ENCODE measurements around the gene CYTH2. TPM values are rescaled to one million over a fixed set of nuclear protein-coding genes. Genes with fewer than 3 reads are reported as not detected.

The CYTH2 gene
- total RNA-seq, 1 donor from 2014 or later, result 248 TPM

GRCh38 chr19:48456864-48457263 lies 12.3 kb upstream of the CYTH2 start:
- no peaks in the 10 kb centered on the region for H3K4me1 Mint-ChIP-seq (ENCODE audit: low read depth)
- DNase-seq (ENCODE audit: low spot score, unreplicated experiment), result no peak
- no peak for TF ChIP-seq CTCF (IDR thresholded peaks at IDR 0.05; ENCODE audit: unreplicated experiment)

GRCh38 chr19:48458016-48458415 lies 11.2 kb upstream of the CYTH2 start:
- Mint-ChIP-seq H3K27me3 (no peaks in the 10 kb centered on the region), H3K36me3 (ENCODE audit: insufficient read depth) (peaks cover 9% of the 10 kb centered on the region), H3K9me3 (ENCODE audit: low read depth) (no peaks in the 10 kb centered on the region), H3K27ac (no peak overlapping the region), H3K4me1 (ENCODE audit: low read depth) (no peaks in the 10 kb centered on the region), H3K4me3 (ENCODE audit: low read depth) (no peak overlapping the region)
- no peak for TF ChIP-seq CTCF (IDR thresholded peaks at IDR 0.05; ENCODE audit: unreplicated experiment)
- DNase-seq (ENCODE audit: low spot score, unreplicated experiment), result no peak

More at GRCh38 chr19:48456864-48457263, 12.3 kb upstream of the CYTH2 start:
- peaks cover 9% of the 10 kb centered on the region for H3K36me3 Mint-ChIP-seq (ENCODE audit: insufficient read depth)
- H3K9me3 Mint-ChIP-seq (ENCODE audit: low read depth), result no peaks in the 10 kb centered on the region
- H3K27me3 Mint-ChIP-seq, result no peaks in the 10 kb centered on the region
- no peak overlapping the region for H3K4me3 Mint-ChIP-seq (ENCODE audit: low read depth)
- H3K27ac Mint-ChIP-seq, result no peak overlapping the region

- H3K27ac Mint-ChIP-seq, result no peak overlapping the region
- no peaks in the 10 kb centered on the region for H3K4me1 Mint-ChIP-seq (ENCODE audit: low read depth)
- peaks cover 6% of the 10 kb centered on the region for H3K36me3 Mint-ChIP-seq (ENCODE audit: insufficient read depth)
- no peak for TF ChIP-seq CTCF (IDR thresholded peaks at IDR 0.05; ENCODE audit: unreplicated experiment)
- no peaks in the 10 kb centered on the region for H3K27me3 Mint-ChIP-seq
- H3K9me3 Mint-ChIP-seq (ENCODE audit: low read depth), result no peaks in the 10 kb centered on the region
- DNase-seq (ENCODE audit: low spot score, unreplicated experiment), result no peak
- no peak overlapping the region for H3K4me3 Mint-ChIP-seq (ENCODE audit: low read depth)
Observed at GRCh38 chr19:48461651-48461981, 7.6 kb upstream of the CYTH2 start.

- no peaks in the 10 kb centered on the region for H3K9me3 Mint-ChIP-seq (ENCODE audit: low read depth)
- H3K4me3 Mint-ChIP-seq (ENCODE audit: low read depth), result no peak overlapping the region
- H3K36me3 Mint-ChIP-seq (ENCODE audit: insufficient read depth), result peaks cover 6% of the 10 kb centered on the region
- TF ChIP-seq CTCF (IDR thresholded peaks at IDR 0.05; ENCODE audit: unreplicated experiment), result no peak
- no peaks in the 10 kb centered on the region for H3K27me3 Mint-ChIP-seq
- DNase-seq (ENCODE audit: low spot score, unreplicated experiment), result no peak
- H3K27ac Mint-ChIP-seq, result no peak overlapping the region
- no peaks in the 10 kb centered on the region for H3K4me1 Mint-ChIP-seq (ENCODE audit: low read depth)
Observed at GRCh38 chr19:48461982-48462655, 7.0 kb upstream of the CYTH2 start.

GRCh38 chr19:48465215-48465614 lies 4.0 kb upstream of the CYTH2 start:
- no peak for DNase-seq (ENCODE audit: low spot score, unreplicated experiment)
- H3K27ac Mint-ChIP-seq, result no peak overlapping the region
- H3K27me3 Mint-ChIP-seq, result no peaks in the 10 kb centered on the region
- H3K36me3 Mint-ChIP-seq (ENCODE audit: insufficient read depth), result peaks cover 1% of the 10 kb centered on the region
- no peak overlapping the region for H3K4me3 Mint-ChIP-seq (ENCODE audit: low read depth)
- no peak for TF ChIP-seq CTCF (IDR thresholded peaks at IDR 0.05; ENCODE audit: unreplicated experiment)
- peaks cover 3% of the 10 kb centered on the region for H3K4me1 Mint-ChIP-seq (ENCODE audit: low read depth)
- no peaks in the 10 kb centered on the region for H3K9me3 Mint-ChIP-seq (ENCODE audit: low read depth)
